HG03342 (cell line): Measurements from ENCODE around the gene GTPBP2.

Experiments used
- ATAC-seq: cut with Tn5 transposase; IDR thresholded peaks from one replicate; pipeline ENCODE4 v1.9.1; 2021; ENCODE audit warnings: mild to moderate bottlenecking, moderate library complexity; ENCODE audit not compliant: unreplicated experiment

The GTPBP2 gene

GRCh38 chr6:43579171-43579570 is 49.9 kb downstream of the GTPBP2 start:
- no peak for ATAC-seq

- ATAC-seq = no peak
Measured at GRCh38 chr6:43578748-43579147, 50.3 kb downstream of the GTPBP2 start.

GRCh38 chr6:43575772-43576551 is 53.1 kb downstream of the GTPBP2 start, which contains the start of the genes POLH and XPO5:
Gene POLH, plus strand, starts transcription at chr6:43576185. Its CDS starts 6,135 bp downstream, at chr6:43582320.
Gene XPO5, minus strand, starts transcription at chr6:43576038. Its CDS starts 174 bp downstream, at chr6:43575864.
- ATAC-seq = peak; percentile 85

- peak; percentile 16 for ATAC-seq
Measured at GRCh38 chr6:43575105-43575771, 53.8 kb downstream of the GTPBP2 start.

- no peak for ATAC-seq
Measured at GRCh38 chr6:43572015-43572414, 57.0 kb downstream of the GTPBP2 start.

- ATAC-seq = no peak
Measured at GRCh38 chr6:43570876-43571441, 58.1 kb downstream of the GTPBP2 start.
